Measurements from ENCODE around the gene RADX. TPM values are rescaled to one million over a fixed set of nuclear protein-coding genes. Genes with fewer than 3 reads are reported as not detected.

RADX gene
- total RNA-seq, 1 donor from 2014 or later: not detected

DNA sequence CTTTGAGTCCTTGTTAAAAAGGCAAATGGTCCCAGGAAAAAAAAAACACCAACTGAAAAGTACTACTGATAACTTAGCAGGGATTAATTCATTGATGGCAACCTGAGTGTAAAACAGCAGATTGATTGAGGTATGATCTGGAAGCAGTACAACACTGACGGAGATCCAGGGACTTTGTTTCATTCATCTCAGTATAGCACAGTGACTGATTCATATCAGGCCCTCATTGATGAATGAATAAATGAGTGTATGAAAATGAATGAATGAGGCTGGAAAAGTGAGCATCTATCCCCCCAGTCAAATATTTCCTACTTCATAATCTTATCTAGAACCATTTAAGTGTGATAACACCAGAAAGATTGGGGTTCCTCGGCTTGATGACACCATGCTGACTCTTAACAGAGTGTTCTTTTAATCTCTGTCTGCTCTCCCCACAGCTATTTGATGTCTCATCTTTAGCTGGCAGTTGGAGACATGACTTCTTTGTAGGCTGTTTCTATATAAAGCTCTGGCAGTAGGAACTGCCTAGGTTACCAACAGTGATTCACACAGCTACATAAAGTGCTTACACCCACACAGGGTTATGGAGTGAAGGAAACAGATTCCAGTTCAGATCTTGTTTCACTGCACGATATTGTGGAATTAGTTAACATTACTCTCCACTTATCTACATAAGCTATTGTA lies 96.1 kb downstream of the RADX start:
- no peaks in the 10 kb centered on the region for H3K4me1 ChIP-seq
- H3K9me3 ChIP-seq: no peaks in the 10 kb centered on the region
- no peak for DNase-seq (ENCODE audit: low spot score in 2 of 2)
- intact Hi-C loops (cut with DNase I): no loop called here
- no peak overlapping the region for H3K27ac ChIP-seq
- TF ChIP-seq, protein P1, sequence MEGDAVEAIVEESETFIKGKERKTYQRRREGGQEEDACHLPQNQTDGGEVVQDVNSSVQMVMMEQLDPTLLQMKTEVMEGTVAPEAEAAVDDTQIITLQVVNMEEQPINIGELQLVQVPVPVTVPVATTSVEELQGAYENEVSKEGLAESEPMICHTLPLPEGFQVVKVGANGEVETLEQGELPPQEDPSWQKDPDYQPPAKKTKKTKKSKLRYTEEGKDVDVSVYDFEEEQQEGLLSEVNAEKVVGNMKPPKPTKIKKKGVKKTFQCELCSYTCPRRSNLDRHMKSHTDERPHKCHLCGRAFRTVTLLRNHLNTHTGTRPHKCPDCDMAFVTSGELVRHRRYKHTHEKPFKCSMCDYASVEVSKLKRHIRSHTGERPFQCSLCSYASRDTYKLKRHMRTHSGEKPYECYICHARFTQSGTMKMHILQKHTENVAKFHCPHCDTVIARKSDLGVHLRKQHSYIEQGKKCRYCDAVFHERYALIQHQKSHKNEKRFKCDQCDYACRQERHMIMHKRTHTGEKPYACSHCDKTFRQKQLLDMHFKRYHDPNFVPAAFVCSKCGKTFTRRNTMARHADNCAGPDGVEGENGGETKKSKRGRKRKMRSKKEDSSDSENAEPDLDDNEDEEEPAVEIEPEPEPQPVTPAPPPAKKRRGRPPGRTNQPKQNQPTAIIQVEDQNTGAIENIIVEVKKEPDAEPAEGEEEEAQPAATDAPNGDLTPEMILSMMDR (IDR thresholded peaks at IDR 0.05): no peak
- H3K36me3 ChIP-seq: no peaks in the 10 kb centered on the region
- H3K4me3 ChIP-seq: no peak overlapping the region
- no peaks in the 10 kb centered on the region for H3K27me3 ChIP-seq

DNA sequence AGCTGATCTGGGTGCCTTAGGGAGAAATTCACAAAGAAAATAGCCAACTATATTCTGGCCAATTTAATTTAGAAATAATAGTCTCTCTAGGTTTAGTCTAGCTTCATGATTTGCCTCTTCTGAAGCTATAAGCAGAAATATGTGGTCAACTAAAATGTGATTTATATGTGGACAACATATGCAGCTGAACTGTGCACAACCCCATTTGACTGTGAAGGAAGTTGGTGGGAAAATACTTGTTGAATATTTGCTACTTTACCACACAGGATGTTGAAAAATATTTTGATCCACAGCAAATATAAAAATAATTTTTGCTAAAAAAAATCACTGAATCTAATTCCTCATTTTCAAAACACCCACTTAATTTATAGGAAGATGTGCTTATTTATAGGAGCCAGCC lies 99.0 kb downstream of the RADX start:
- Histone ChIP-seq H3K9me3 (no peaks in the 10 kb centered on the region), H3K27me3 (no peaks in the 10 kb centered on the region), H3K4me1 (no peaks in the 10 kb centered on the region), H3K4me3 (no peak overlapping the region), H3K27ac (no peak overlapping the region), H3K36me3 (no peaks in the 10 kb centered on the region)
- intact Hi-C loops (cut with DNase I): no loop called here
- no peak for DNase-seq (ENCODE audit: low spot score in 2 of 2)
- TF ChIP-seq, protein P1 (IDR thresholded peaks at IDR 0.05): no peak

DNA sequence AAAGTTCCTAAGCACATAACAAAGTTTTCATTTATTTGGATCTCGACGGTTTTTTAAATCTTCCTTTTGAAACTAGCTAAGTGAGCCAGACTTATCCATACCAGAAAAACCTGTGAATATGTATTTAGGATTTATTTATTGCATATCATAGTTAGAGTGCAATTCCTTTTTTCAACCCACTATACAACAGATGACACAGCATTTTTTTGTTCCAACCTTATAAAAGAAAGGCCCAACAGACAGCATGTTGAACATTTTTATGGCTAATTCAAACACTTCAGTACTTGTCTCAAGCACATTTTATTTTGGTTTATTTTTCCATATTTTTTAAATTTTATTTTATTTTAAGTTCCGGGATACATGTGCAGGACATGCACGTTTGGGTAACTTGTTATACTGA lies 99.6 kb downstream of the RADX start:
- H3K27me3 ChIP-seq: no peaks in the 10 kb centered on the region
- H3K4me3 ChIP-seq: no peak overlapping the region
- no peaks in the 10 kb centered on the region for H3K9me3 ChIP-seq
- intact Hi-C loops (cut with DNase I): no loop called here
- H3K4me1 ChIP-seq: no peaks in the 10 kb centered on the region
- H3K36me3 ChIP-seq: no peaks in the 10 kb centered on the region
- DNase-seq (ENCODE audit: low spot score in 2 of 2): no peak
- no peak overlapping the region for H3K27ac ChIP-seq
- TF ChIP-seq, protein P1 (IDR thresholded peaks at IDR 0.05): no peak

DNA sequence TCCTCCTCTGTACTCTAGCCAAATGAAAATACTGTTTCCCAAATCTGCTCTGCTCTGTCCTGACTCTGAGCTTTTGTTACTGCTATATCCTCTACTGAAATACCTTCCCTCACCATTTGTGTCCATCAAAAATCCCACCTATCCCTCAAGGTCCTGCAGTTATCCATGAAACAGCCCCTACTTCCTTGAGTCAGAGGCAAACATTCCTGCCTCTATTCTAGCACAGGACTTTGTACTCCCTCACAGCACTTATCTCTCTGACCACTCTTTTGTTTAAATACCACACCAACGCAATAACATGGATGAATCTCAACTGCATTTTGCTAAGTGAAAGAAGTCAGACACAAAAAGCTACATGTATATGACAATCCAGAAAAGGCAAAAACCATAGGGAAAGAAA lies 104.2 kb downstream of the RADX start:
- DNase-seq (ENCODE audit: low spot score in 2 of 2): no peak
- no peaks in the 10 kb centered on the region for H3K36me3 ChIP-seq
- H3K27me3 ChIP-seq: no peaks in the 10 kb centered on the region
- no peaks in the 10 kb centered on the region for H3K4me1 ChIP-seq
- no peak overlapping the region for H3K27ac ChIP-seq
- TF ChIP-seq, protein P1 (IDR thresholded peaks at IDR 0.05): no peak
- no peak overlapping the region for H3K4me3 ChIP-seq
- no peaks in the 10 kb centered on the region for H3K9me3 ChIP-seq
- intact Hi-C loops (cut with DNase I): no loop called here

DNA sequence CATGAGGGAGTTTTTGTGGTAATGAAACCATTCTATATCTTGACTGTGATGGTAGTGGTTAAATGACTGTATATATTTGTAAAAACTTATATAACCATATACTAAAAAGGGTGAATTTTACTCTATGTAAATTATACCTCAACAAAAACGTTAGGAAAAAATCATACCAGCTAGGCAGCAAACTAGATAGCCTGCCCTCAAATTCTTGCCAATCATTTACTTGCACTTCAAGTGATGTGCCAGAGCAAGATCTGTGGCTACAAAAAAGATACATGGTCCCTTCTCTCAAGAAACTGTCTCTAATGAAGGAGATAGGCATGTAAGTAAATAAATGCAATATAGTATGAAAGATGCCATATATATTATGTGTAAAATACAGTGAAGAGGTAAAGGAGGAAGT lies 104.7 kb downstream of the RADX start:
- no peak overlapping the region for H3K4me3 ChIP-seq
- intact Hi-C loops (cut with DNase I): no loop called here
- no peaks in the 10 kb centered on the region for H3K27me3 ChIP-seq
- H3K27ac ChIP-seq: no peak overlapping the region
- H3K9me3 ChIP-seq: no peaks in the 10 kb centered on the region
- DNase-seq (ENCODE audit: low spot score in 2 of 2): no peak
- no peaks in the 10 kb centered on the region for H3K4me1 ChIP-seq
- no peaks in the 10 kb centered on the region for H3K36me3 ChIP-seq
- TF ChIP-seq, protein P1 (IDR thresholded peaks at IDR 0.05): no peak

DNA sequence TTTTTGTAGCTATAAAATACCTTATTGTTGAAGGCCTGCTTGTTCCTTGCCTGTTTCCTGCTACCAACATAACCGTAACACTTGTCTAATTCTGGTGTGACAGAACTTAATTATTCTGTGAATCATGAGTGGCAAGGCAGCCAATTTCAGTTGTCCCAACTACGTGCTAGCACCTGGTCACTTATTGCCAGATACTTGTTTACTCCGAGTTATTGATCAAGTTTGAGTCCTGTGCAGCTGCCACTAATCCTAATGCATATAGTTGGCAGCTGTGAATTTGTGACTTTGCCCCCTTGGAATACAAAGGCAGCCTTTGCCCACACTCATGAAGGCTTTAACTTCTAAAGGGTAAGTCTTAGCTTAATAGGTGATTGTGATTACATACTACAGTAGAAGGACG lies 106.9 kb downstream of the RADX start:
- H3K27ac ChIP-seq: no peak overlapping the region
- H3K36me3 ChIP-seq: no peaks in the 10 kb centered on the region
- no peaks in the 10 kb centered on the region for H3K4me1 ChIP-seq
- H3K4me3 ChIP-seq: no peak overlapping the region
- no peaks in the 10 kb centered on the region for H3K27me3 ChIP-seq
- TF ChIP-seq, protein P1 (IDR thresholded peaks at IDR 0.05): no peak
- intact Hi-C loops (cut with DNase I): no loop called here
- no peak for DNase-seq (ENCODE audit: low spot score in 2 of 2)
- no peaks in the 10 kb centered on the region for H3K9me3 ChIP-seq
